HG03571 (cell line): ENCODE measurements around the gene C6.

Experiments
- ATAC-seq: cut with Tn5 transposase; IDR thresholded peaks from one replicate; pipeline ENCODE4 v1.9.1; 2021; ENCODE audit not compliant: unreplicated experiment

The C6 gene

GRCh38 chr5:41127967-41128690, 85.2 kb downstream of the C6 start:
- no peak for ATAC-seq

DNA sequence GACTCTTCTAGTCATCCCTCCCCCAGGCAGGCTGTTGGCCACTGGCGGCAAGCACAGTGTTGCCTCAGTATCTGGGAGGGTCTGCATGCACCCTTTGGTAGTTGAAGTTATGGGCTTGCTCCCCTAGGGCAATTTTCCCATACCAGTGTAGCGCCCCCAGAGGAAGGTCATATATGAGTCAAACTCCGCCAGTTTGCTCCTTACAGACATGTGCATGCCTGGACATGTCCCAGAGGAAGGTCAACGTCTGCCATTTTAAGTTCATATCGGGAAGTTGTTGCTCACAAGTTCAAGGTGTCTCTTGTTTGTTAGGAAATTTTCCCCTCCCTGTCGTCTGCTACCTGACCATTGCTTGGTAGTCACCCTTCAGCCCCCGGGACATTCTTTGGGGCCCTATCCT, 90.9 kb downstream of the C6 start:
- ATAC-seq, result no peak

- ATAC-seq, result no peak
Measured at GRCh38 chr5:41120600-41120999, 92.7 kb downstream of the C6 start.

GRCh38 chr5:41118177-41118576, 95.2 kb downstream of the C6 start:
- ATAC-seq, result no peak

- ATAC-seq, result no peak
Measured at GRCh38 chr5:41115281-41115680, 98.1 kb downstream of the C6 start.

DNA sequence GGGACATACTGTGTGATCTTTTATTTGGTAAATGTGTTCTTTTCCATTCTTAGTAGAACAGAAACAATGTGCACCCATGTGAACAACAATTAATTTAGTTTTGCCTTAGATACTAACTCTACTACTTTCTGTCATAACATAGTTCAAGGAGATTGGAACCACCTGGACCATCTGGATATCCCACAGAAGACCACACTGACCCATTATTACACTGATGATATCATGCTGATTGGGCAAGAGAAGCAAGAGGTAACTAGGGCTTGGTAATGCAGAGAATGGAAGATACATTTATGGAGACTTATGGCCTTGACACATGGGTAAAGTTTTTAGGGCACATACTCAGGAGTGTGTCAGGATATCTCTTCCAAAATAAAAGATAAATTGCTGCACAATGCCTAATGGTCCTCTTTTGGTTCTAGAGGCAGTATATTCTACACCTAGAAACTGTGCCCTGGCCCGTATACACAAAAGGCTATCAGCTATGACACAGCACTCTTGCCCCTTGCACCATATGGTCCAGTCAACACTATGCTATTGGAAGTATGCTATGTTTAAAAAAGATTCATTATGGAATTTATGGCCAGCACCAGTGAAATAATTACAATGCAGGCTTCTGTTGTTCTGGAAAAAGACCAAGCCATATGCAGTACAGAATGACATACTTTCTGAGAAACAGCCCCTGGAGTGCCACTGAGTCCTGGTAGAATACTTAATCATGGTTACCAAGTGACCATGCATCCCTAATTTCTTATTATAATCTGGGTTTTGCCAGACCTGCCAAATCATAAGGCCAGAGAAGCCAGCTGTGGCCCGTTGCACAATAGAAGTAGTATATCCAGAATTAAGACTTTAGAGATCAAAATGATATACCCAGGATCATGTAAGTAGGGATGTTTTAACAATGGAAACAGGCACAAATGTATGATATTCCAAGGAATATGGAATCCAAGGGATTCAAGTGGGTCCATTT, 100.6 kb downstream of the C6 start:
- ATAC-seq, result no peak

GRCh38 chr5:41109186-41109585, 104.1 kb downstream of the C6 start:
- no peak for ATAC-seq

DNA sequence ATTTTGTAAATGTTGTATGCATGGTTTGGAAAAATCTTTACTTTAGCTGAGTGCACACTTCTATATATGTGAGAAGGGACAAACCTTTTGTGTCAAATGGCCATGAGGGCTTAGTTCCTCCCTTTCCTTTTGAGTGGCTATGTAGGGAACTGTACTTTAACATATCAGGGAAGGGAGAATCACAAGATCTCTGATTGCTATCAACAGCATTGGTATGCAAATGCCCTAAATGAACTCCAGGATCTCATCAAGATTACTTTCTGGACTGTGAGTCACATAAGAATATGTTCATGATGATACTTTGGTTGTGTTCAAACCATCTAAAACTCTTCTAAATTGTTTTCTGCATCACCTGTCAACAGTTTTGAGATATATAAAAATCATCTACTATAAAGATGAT, 111.0 kb downstream of the C6 start:
- ATAC-seq, result no peak

DNA sequence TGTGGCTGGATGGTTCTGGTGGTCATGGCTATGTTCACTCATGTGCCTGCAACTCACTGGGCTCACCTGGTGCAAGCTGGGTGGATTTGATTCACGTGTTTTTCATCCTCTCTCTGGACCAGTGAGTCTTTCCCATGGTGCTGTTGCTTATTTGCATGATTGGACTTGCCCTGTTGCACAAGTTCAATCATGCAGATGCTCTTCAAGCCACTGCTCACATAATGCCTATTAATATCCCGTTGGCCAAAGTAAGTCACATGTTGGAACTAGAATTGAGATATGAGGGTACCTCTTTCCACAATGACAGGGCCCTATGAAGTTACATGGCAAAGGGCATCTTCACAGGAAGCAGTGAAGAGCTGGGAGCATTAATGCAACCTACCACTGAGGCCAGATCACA, 115.7 kb downstream of the C6 start:
- ATAC-seq, result no peak

DNA sequence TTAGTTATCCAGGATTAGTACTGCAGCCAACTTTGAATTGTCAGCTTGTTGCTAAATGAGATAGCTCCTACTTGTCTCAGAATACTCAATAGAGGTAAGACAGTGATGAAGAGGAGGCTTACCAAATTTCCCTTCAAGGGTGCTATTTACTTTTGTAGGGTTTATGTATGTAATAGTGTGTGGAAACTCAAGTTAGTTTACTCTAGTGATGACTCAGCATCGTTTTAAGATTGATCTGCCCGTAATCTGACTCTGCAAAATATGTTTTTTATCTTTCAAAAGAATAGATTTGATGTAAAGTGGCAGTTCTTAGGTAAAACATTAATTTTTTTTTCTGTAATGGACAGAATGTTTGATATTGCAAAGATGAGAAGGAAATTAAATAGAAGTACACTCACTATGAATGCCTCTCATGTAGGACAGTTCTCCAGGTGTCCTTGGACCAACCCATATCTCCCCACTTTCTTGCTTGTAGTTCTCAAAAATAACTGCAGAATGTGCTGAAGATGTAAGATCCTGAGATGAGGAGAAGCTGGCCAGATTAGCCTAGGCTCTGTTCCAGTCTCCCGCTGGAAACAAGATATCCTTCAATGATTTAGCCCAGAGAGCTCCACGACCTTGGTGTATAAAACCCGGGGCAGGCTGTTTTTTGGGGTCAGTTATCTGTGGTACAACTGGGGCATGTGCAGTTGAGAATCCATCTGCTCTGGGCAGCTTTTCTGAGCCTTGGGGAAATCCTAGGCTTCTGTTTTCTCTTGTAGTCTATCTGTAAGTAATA, 117.8 kb downstream of the C6 start:
- no peak for ATAC-seq

GRCh38 chr5:41094871-41095270, 118.5 kb downstream of the C6 start:
- ATAC-seq, result no peak

DNA sequence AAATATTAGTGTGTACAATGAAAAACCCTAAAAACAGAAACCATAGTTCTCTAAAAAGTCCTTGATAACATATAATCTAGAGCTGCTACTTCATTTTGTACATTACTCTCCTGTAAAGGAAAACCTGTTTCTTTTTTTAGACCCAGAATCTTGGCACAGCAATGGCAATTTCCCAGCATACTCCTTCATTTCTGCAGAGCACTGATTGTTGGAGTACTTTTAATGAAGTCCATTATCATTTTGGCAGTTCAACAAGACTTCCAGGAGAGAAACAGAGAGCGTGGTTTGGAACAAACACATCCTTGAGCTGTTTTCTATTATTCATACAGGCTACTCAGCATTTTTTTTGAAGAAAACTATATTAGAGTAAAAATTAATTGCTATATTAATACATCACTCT, 119.5 kb downstream of the C6 start:
- ATAC-seq, result no peak
